Right forelimb (tissue), 1 donor: ENCODE results near the gene SHFL.

Source experiments
- DNase-seq: peaks from one replicate; pipeline ENCODE4 v3.0.0-alpha.2; 2018

SHFL gene

DNA sequence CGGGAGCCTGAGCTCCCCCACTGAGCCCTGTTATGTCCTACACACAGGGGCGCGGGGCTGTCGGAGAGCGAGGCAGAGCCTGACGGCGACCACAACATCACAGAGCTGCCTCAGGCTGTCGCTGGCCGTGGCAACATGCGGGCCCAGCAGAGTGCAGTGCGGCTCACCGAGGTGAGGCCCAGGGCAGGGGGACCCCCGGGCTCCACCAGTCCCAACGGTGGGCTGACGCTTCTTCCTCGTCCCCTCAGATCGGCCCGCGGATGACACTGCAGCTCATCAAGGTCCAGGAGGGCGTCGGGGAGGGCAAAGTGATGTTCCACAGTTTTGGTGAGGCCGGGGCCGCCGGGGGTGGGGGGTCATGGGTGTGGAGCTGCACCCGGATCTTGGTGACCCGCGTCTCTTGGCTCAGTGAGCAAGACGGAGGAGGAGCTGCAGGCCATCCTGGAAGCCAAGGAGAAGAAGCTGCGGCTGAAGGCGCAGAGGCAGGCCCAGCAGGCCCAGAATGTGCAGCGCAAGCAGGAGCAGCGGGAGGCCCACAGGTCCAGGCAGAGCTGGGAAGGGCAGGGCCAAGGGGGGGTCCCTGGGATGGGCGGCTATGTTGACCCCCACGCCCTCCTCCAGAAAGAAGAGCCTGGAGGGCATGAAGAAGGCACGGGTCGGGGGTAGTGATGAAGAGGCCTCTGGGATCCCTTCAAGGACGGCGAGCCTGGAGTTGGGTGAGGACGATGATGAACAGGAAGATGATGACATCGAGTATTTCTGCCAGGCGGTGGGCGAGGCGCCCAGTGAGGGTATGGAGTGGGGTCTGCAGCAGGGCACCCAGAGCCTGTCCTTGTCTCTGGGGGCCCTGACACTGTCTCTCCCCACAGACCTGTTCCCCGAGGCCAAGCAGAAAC is 24.2 kb downstream of the SHFL start:
- no peak for DNase-seq

DNA sequence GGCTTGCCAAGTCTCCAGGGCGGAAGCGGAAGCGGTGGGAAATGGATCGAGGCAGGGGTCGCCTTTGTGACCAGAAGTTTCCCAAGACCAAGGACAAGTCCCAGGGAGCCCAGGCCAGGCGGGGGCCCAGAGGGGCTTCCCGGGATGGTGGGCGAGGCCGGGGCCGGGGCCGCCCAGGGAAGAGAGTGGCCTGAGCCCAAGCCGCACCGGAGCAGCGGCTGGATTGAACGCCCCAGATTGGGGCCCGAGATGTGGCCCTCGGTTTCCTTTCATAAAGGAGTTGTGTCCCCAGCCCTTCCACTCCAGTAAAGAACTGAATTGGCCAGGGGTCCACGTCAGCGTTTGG is 24.8 kb downstream of the SHFL start:
- DNase-seq, result no peak

DNA sequence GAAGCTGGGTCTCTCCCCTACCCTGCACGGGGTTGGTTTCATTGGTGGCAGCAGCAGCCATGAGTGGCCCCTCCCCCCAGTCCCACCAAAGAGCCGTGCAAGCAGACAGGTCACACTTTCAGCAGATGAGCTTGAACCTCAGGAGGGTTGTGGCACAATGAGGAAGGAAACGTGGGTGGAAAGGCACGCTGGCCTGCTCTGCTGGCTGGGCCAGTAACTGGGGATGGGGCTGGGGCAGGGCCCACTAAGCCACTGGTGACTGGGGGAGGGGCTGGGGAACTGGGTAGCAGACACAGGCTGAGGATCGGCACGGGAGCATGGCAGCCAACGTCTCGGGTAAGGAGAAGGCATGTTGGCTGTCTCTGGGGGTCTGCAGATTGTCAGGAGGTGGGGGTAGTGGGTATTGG is 25.3 kb downstream of the SHFL start, which contains the start of gene P2RY11:
Gene P2RY11, plus strand, starts transcription at position 289 of the 407 bp plus-strand sequence. Its CDS starts 29 bp downstream, at position 318.
- DNase-seq, result no peak

DNA sequence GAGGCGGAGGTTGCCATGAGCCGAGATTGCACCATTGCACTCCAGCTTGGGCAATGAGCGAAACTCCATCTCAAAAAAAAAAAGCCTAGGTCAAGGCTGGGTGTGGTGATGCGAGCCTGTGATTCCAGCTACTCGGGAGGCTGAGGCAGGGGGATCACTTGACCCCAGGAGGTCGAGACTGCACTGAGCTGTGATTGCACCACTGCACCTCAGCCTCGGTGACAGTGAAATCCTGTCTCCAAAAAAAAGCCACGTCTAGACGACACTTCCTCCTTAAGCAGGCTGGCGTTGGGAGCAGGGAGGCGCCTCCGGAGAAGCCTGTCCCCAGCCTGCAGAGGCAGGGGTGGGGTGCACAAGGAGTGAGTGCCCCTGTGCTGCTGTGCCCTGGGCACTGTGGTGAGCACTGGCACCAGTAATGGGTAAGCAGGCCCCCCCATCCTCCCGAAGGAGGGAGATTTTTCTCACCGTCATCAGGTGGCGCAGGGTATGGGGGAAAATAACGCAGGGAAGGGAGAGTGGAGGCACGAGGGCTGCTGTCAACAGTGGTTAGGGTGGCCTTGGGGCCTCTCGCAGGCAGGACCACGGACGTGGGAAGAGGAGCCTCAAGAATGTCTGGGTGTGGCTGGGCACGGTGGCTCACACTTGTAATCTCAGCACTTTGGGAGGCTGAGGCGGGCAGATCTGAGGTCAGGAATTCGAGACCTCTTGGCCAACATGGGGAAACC is 26.1 kb downstream of the SHFL start:
- no peak for DNase-seq

DNA sequence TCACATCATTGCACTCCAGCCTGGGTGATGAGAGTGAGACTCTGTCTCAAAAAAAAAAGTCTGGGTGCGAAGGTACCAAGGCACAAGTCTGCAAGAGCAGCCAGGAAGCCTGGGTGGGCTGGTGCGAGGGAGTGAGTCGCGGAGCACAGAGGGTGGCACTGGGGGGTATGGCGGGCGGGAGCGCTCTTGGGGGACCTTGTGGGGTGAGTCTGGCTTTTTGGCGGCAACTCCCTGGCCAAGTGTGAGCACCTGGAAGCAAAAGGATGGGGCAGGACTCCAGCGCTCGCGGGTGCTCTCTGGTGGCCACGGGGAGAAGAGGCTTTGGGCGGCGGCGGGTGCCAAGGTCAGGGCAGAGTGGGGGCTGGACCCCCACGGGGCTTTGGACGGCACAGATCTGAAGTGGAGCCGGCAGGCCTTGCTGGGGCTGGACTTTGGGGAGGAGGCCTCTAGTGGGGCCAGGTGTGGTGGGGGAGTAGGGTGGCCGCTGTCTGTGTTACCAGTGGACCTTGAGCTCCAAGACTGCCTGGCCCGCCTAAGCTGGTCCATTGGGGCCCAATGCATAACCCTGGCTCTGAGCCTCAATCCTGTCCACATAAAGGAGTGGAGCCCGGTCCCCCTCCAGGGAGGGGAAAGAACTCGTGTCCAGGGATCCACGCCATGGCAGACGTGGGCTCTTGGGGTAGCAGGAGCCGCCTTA is 26.9 kb downstream of the SHFL start:
- no peak for DNase-seq

DNA sequence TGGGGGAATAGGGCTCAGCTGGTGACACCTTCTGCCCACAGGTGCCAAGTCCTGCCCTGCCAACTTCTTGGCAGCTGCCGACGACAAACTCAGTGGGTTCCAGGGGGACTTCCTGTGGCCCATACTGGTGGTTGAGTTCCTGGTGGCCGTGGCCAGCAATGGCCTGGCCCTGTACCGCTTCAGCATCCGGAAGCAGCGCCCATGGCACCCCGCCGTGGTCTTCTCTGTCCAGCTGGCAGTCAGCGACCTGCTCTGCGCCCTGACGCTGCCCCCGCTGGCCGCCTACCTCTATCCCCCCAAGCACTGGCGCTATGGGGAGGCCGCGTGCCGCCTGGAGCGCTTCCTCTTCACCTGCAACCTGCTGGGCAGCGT is 27.5 kb downstream of the SHFL start:
- no peak for DNase-seq

DNA sequence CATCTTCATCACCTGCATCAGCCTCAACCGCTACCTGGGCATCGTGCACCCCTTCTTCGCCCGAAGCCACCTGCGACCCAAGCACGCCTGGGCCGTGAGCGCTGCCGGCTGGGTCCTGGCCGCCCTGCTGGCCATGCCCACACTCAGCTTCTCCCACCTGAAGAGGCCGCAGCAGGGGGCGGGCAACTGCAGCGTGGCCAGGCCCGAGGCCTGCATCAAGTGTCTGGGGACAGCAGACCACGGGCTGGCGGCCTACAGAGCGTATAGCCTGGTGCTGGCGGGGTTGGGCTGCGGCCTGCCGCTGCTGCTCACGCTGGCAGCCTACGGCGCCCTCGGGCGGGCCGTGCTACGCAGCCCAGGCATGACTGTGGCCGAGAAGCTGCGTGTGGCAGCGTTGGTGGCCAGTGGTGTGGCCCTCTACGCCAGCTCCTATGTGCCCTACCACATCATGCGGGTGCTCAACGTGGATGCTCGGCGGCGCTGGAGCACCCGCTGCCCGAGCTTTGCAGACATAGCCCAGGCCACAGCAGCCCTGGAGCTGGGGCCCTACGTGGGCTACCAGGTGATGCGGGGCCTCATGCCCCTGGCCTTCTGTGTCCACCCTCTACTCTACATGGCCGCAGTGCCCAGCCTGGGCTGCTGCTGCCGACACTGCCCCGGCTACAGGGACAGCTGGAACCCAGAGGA is 28.0 kb downstream of the SHFL start:
- DNase-seq, result no peak

DNA sequence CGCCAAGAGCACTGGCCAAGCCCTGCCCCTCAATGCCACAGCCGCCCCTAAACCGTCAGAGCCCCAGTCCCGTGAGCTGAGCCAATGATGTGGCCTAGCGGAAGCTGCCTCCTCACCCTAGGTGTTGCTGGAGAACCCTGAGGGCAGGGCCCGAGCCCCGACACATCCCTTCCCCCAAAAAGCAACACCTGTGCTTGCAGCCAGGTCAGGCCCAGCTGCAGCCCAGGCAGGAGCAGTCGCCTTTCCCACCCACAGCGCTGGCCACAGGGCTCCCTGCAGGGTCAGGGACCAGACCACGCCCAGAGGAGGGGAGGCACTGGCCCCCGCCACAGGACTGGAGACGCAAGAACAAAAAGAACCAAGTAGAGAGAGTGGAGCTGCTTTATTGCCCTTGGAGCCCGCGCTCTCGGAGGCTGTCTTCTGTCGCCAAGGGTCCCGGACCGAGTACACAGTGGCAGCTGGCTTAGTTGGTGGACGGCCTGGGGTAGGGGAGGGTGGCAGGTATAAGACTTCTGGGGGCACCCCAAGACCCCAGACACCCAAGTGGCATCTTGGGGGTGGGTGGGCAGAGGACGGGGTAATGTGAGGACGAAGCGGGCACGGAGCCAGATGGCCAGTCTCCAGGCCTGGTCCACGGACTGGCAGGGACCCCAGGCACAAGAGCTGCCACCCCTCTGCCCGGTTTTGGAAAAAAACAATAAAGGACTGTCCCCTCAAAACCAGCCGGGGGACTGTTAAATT is 28.7 kb downstream of the SHFL start:
- DNase-seq, result no peak

DNA sequence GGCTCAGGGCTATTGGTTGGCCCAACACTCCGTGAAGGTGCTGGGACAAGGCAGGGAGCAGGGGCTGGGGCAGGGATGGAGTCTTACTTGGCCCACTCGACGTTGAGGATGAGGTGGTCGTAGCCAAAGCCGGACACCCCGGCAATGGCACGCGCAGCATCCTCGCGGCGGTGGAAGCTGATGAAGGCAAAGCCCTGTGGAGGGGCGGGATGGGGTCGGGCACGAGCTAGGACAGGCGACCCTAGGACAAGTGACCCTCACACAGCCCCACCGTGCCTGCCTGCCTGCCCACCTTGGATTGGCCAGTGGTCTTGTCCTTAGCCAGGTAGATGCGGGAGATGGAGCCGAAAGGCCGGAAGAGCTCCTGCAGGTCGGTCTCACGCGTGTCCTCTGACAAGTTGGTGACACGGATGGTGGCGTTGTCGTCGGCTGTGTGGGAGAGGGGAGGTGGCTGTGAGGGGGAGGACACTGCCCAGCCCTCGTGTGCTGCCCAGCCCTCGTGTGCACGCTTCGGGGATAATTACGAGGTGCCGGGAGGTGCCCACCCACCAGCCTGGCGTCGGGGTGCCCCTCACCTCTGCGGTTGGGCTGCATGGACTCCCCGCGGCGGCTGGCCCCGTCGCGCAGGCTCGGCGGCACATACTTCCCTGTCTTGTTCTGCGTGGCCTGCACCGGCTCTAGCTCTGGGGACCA is 29.4 kb downstream of the SHFL start:
- no peak for DNase-seq

DNA sequence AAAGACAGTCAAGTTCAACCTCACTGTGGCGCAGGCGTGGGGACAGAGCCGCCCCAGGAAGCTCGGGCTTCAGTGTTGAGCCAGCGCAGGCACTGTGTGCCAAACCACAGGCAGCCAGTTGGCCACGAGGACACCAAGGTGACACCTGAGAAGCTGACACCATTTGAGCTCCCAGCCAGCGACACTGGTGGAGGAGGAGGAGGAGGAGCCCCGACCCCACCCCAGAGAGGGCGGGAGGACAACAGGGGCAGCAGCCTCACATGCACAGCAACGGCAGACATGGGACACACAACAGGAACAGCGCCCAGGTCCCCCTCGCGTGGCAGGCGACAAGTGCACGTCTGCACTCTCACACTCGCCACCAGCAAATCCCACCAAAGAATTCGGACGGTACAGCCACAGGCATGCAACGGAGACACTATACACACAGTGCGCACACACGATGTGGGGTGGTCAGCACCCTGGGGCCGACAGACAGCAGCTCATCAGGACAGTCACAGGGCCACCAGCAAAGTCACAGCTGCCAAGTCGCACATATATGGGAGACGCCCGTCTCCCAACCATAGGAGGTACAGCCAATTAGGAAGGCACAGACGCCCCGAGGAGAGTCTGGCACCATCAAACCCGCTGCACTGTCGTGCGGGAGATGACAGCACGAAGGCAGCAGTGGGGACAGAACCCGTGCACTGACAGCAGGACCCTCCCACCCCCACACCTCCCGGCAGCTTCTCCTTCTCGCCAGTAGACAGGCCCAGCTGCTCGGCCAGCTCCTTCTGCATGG is 30.2 kb downstream of the SHFL start:
- DNase-seq, result no peak

DNA sequence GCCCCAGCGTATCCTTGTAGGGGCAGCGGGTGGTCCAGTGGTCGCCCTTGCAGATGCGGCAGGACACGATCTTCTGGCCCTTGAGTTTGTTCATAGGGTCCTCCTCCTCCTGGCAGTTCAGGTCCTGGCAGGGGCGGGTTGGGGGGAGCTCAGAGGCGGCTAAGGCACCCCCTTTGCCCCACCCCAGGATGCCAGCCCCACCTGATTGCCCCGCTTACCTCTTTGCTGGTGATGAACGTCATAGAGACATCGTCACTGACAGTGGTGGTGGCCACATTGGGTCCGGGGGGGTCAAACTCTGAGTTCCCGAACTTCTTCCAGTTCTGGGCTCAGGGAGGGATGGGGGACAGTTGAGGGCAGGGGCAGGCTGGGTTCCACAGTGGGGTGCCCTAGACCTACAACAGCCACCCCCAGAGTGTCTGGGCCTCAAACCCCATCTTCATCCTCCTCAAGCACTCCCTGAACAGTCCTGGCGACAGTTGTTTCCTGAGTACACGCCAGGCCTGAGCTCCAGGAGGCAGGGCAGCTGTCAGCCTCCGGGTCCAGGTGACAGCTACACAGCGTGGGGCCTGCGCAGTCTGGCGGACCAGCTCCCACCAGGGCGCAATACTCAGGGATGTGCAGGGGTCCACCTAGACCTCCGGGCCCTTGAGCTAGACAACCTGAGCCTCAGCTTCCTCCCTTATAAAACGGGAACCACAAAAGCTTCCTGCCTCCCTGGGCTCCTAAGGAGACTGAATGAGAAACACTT is 30.9 kb downstream of the SHFL start:
- DNase-seq, result no peak

DNA sequence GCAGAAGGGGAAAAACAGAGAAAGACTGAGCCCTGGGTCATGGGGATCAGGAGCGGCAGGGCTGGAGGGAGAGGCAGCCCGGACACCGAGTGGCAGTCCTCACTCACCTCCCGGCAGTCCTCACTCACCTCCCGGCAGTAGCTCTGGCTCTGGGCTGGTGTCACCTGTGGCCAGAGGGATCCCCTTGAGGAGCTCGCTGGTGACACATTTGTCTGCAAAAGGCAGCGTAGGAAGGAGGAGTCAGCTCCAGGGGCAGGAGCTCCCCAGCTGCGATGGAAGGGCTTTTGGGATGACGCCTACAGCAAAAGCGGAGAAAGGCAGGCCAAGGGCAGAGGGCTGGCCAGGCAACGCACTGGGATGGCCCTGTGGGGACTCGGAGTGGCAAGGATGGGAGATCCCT is 32.8 kb downstream of the SHFL start:
- DNase-seq, result no peak

DNA sequence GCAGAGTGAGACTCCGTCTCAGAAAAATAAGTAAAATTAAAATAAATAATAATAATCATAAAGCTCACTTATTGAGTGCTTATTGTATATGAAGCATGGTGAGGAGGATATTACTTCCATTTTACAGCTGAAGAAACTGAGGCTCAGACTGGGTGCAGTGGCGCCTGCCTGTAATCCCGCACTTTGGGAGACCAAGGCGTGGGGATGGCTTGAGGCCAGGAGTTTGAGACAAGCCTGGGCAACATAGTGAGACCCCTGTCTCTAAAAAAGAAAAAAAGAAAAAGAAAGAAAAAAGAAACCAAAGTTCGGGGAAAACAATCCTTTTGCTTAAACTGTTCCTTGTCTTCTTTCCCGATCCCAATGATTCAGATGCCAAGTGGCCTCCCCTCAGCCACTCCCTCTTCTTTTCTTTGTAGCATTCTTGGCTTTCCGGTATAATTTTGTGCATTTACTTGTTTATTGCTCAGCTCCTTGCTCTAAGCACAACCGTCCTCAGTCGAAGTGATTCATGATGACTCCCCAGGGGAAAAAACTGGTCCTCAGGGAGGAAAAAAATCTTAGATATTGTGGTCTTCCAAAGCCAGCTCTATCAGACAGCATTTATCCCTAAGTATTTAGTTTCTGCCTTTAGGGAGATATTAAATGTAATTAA is 34.5 kb downstream of the SHFL start:
- DNase-seq, result no peak

DNA sequence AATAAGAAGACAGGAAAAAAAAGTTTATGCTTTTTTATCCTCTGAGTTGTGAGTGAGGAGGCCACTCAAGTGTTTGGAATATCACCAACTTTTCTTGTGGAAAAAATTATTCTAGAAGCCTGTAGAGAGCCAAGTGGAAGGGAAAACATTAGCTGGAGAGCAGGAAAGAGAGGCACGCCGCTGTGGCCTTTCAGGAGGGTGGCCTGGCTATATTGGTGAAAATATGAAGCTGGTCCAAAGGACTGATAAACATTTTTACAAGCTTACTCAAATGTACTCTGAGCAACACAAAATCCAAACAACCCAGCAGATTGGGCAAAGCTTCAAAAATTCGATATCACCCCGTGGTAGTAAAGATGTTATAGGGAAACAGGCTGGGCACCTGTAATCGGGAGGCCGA is 35.9 kb downstream of the SHFL start:
- no peak for DNase-seq

DNA sequence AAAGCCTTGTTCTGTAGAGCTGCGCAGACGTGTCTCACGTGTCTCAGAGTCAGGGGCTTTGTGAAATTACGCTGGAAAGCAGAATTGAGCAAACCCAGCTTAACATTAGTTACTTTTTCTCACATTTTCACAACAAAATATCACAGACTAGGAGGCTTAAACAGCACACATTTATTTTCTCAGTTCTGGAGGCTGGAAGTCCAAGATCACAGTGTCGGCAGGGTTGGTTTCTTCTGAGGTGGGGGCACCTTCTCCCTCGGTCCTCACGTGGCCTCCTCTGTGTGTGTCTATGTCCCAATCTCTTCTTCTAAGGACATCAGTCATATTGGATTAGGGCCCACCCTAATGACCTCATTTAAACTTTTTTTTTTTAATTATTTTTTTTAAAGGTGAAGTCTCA is 38.3 kb downstream of the SHFL start:
- DNase-seq, result no peak

DNA sequence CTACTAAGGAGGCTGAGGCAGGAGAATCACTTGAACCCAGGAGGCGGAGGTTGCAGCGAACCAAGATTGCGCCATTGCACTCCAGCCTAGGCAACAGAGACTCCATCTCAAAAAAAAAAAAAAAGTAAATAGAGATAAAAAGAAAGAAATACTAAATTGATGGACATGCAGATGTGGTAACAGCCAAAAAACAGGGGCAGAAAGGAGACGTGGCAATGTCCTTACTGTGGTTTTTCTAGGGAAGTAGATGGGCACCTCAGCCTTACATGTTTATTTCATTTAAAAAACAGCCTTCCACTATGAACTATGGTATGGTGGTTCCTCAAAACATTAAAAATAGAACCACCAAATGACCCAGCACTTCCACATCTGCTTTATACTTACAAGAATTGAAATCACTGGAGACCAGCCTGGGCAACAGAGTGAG is 40.1 kb downstream of the SHFL start:
- DNase-seq, result no peak

DNA sequence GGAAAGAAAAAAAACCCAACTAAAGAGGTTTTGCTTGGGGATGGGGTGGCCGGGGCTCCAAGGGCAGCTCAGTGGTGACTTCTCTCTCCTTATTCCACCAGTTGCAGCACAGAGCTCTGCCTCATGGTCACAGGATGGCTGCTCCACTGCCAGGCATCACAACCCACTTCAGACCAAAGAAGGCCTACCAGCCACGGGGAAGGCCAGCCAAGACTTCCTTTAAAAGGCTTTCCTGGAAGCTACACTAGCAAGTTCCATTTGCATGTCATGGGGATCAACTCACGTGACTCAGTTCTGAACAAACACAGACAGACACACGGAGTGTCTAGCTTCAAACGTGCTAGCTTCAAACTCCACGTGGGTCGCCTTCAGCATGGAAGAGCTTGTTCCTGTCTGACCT is 46.8 kb downstream of the SHFL start:
- DNase-seq, result no peak

DNA sequence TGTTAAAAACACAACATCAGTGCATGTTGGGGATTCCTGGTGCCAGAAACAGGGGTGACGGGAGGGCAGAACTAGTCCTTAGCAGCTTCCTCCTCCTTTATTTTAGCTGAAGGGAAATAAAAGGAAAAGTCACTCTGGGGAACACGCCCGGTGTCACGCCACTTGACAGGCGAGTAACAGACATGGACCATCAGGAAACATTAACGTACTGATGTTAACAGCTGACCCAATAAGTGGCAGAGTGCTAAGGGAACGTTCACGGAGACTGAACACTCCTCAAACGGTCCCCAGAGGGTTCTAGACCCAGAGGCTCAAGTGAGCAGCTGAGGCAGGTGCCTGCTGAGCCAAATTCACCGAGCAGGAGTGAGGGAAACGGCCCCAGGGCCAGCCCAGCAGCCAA is 47.5 kb downstream of the SHFL start:
- DNase-seq, result no peak

DNA sequence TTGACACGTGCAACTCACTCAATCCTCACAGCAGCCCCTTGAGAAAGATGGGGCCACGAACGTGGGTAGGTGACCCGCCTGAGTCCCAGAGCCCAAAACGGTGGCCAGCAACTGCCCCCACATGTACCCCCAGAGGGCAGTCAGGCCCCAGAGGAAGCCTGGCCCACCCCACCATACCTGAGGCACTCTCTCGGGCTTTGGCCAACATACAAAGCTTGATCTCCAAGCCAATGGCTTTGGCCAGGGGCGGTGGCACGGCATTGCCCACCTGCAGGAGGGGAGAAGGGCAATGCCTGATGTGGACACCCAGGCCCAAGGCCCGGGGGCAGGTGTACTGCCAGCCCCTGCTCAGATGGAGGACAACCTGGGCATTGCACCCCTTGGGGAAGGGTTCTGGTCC is 47.9 kb downstream of the SHFL start:
- DNase-seq, result no peak
